Neuronal stem cell (in vitro differentiated cells): ENCODE data around the gene SELL.

Source experiments
- DNase-seq: peaks from one replicate; pipeline ENCODE4 v3.0.0-alpha.2; 2013; ENCODE audit warnings: low spot score
- H2AFZ ChIP-seq: one replicate; pipeline ENCODE4 v1.6.1; 2013; ENCODE audit warnings: mild to moderate bottlenecking, low read length, inconsistent platforms
- H2AK5ac ChIP-seq: 2 replicates; pipeline ENCODE4 v1.6.1; 2013; ENCODE audit warnings: low read depth, mild to moderate bottlenecking, inconsistent platforms, low read length, moderate library complexity, mixed read lengths
- H2BK120ac ChIP-seq: 2 replicates; pipeline ENCODE4 v1.6.1; 2013; ENCODE audit warnings: low read depth, mild to moderate bottlenecking, inconsistent platforms, low read length, moderate library complexity, mixed read lengths
- H2BK12ac ChIP-seq: one replicate; pipeline ENCODE4 v1.6.1; 2013; ENCODE audit warnings: low read length, inconsistent platforms
- H2BK15ac ChIP-seq: 2 replicates; pipeline ENCODE4 v1.6.1; 2013; ENCODE audit warnings: mild to moderate bottlenecking, low read length, inconsistent platforms, mixed read lengths
- H2BK5ac ChIP-seq: one replicate; pipeline ENCODE4 v1.6.1; 2013; ENCODE audit warnings: inconsistent platforms, mild to moderate bottlenecking, low read length, moderate library complexity
- H3K14ac ChIP-seq: one replicate; pipeline ENCODE4 v1.6.1; 2013; ENCODE audit warnings: low read length, inconsistent platforms
- H3K18ac ChIP-seq: 2 replicates; pipeline ENCODE4 v1.6.1; 2013; ENCODE audit warnings: low read length, inconsistent platforms
- H3K23ac ChIP-seq: 2 replicates; pipeline ENCODE4 v1.6.1; 2013; ENCODE audit warnings: low read depth, mild to moderate bottlenecking, mixed read lengths, low read length, inconsistent platforms; ENCODE audit not compliant: poor library complexity
- H3K27ac ChIP-seq: replicated peaks from 3 replicates; pipeline ENCODE4 v1.5.1; 2013; ENCODE audit warnings: low read length, inconsistent platforms
- H3K27me3 ChIP-seq, 3 experiments: 2 replicates each; pipeline ENCODE4 v1.6.1; 2013; ENCODE audit warnings: low read length in 3 of 3, mild to moderate bottlenecking in 2 of 3, inconsistent platforms in 1 of 3, low read depth in 1 of 3, mixed read lengths in 1 of 3, moderate library complexity in 1 of 3; ENCODE audit not compliant: control insufficient read depth in 3 of 3, insufficient read depth in 3 of 3
- H3K36me3 ChIP-seq, 2 donors: replicated peaks in 1 of 2; 2 replicates each; pipeline ENCODE4 v1.6.1; 2013; ENCODE audit warnings: low read length in 2 of 2; ENCODE audit not compliant: control insufficient read depth in 2 of 2, insufficient read depth in 2 of 2
- H3K4ac ChIP-seq: 2 replicates; pipeline ENCODE4 v1.6.1; 2013; ENCODE audit warnings: inconsistent platforms, mild to moderate bottlenecking, low read length, moderate library complexity
- H3K4me1 ChIP-seq, 2 donors: 1 replicate in 1 of 2; 2 replicates in 1 of 2; pipeline ENCODE4 v1.6.1; 2013; ENCODE audit warnings: low read length in 2 of 2, low read depth in 1 of 2; ENCODE audit not compliant: control insufficient read depth in 2 of 2, insufficient read depth in 1 of 2
- H3K4me2 ChIP-seq: one replicate; pipeline ENCODE4 v1.6.1; 2013; ENCODE audit warnings: mild to moderate bottlenecking, low read length, inconsistent platforms; ENCODE audit not compliant: insufficient read depth, poor library complexity, severe bottlenecking
- H3K4me3 ChIP-seq, 2 donors: 2 replicates each; pipeline ENCODE4 v1.5.1; 2013; ENCODE audit warnings: low read length in 2 of 2, mild to moderate bottlenecking in 2 of 2, inconsistent platforms in 1 of 2, moderate library complexity in 1 of 2
- H3K79me1 ChIP-seq: one replicate; pipeline ENCODE4 v1.6.1; 2013; ENCODE audit warnings: low read depth, mild to moderate bottlenecking, inconsistent platforms, low read length, moderate library complexity
- H3K9ac ChIP-seq: one replicate; pipeline ENCODE4 v1.6.1; 2013; ENCODE audit warnings: mild to moderate bottlenecking, low read depth, low read length, inconsistent platforms; ENCODE audit not compliant: poor library complexity
- H3K9me3 ChIP-seq, 2 donors: replicated peaks in 1 of 2; 2 replicates each; pipeline versions ENCODE3 to v1.6.1; 2013; ENCODE audit warnings: low read length in 2 of 2, mild to moderate bottlenecking in 2 of 2, inconsistent platforms in 1 of 2, low read depth in 1 of 2, mixed read lengths in 1 of 2, moderate library complexity in 1 of 2; ENCODE audit not compliant: control insufficient read depth in 2 of 2, insufficient read depth in 1 of 2
- H4K8ac ChIP-seq: one replicate; pipeline ENCODE4 v1.6.1; 2013; ENCODE audit warnings: low read depth, mild to moderate bottlenecking, inconsistent platforms, low read length, moderate library complexity
- H4K91ac ChIP-seq: one replicate; pipeline ENCODE4 v1.6.1; 2013; ENCODE audit warnings: low read length, low read depth, mild to moderate bottlenecking, inconsistent platforms; ENCODE audit not compliant: poor library complexity
- WGBS, 2 donors: extraction: QIAGEN DNeasy Blood & Tissue Kit; methylation state at CpG; one replicate each; pipeline ENCODE4 v1.1.7; 2013; ENCODE audit warnings: missing lambda C conversion rate in 2 of 2, mixed read lengths in 1 of 2; ENCODE audit not compliant: insufficient read length in 2 of 2, insufficient replicate concordance in 1 of 2; ENCODE audit errors: extremely low coverage in 2 of 2; 5-methylcytosine and 5-hydroxymethylcytosine counted together

Gene SELL

DNA sequence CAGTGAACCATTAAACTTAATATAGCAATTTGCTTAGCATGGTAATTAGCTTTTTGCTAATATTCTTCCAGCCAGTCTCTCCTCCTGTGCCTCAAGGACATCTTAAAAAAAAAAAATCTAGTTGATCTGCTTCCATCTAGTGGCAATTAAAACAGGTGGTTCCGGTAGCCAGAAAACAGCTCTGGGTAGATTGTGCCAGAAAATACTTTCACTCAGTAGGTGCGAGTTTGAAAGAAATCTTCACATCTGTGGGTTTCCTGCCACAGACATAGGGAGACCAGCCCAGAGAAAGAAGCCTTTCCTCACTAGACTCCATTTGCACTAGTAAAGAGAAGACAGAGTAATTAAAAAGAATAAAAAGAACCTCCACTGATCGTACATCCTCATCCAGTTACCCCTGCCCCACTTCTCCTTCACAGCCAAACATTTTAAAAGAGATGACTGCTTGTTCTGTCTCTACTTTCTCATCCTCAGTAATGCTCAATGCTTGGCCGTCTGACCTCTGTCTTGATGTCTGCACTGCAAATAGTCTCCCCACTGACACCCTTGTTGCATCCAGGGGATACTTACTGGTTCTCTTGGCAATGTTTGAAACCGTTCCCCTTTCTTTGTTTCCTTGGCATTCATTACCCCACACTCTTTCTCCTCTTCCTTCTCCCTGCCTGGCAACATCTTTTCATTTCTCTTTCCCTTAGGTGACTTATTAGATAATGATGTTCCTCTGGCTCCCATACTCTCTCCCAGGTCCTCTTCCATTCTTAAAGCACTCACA, 16.9 kb downstream of the SELL start:
- no peak overlapping the region for H3K14ac ChIP-seq
- no peaks in the 10 kb centered on the region for H3K79me1 ChIP-seq
- no peak overlapping the region for H4K91ac ChIP-seq
- H2BK120ac ChIP-seq, result no peak overlapping the region
- H2AK5ac ChIP-seq, result no peak overlapping the region
- no peak overlapping the region for H2BK12ac ChIP-seq
- no peak overlapping the region for H2BK15ac ChIP-seq
- WGBS, 2 donors, result no CpG with 5 or more reads among the region's 5 CpGs
- H3K4me3 ChIP-seq, result no peak overlapping the region
- no peak for DNase-seq
- H3K27ac ChIP-seq, result no peak overlapping the region
- H2AFZ ChIP-seq, result no peak overlapping the region
- no peaks in the 10 kb centered on the region for H3K9me3 ChIP-seq
- H3K9ac ChIP-seq, result no peak overlapping the region
- no peak overlapping the region for H2BK5ac ChIP-seq
- no peaks in the 10 kb centered on the region for H3K4me1 ChIP-seq
- H3K27me3 ChIP-seq, result no peaks in the 10 kb centered on the region
- H3K23ac ChIP-seq, result no peak overlapping the region
- H3K36me3 ChIP-seq, result no peaks in the 10 kb centered on the region
- no peak overlapping the region for H4K8ac ChIP-seq
- H3K4me2 ChIP-seq, result no peak overlapping the region
- H3K4ac ChIP-seq, result no peak overlapping the region
- no peak overlapping the region for H3K18ac ChIP-seq

- Histone ChIP-seq H2AFZ (no peak overlapping the region), H3K4ac (no peak overlapping the region), H4K8ac (no peak overlapping the region), H3K4me2 (no peak overlapping the region), H4K91ac (no peak overlapping the region), H3K9ac (no peak overlapping the region), H3K27ac (no peak overlapping the region), H3K79me1 (no peaks in the 10 kb centered on the region), H3K4me3 (no peak overlapping the region), H3K4me1 (no peaks in the 10 kb centered on the region), H2BK15ac (no peak overlapping the region), H2BK120ac (no peak overlapping the region), H3K18ac (no peak overlapping the region), H2BK5ac (no peak overlapping the region), H3K9me3 (no peaks in the 10 kb centered on the region), H2BK12ac (no peak overlapping the region), H3K27me3 (no peaks in the 10 kb centered on the region), H3K14ac (no peak overlapping the region), H2AK5ac (no peak overlapping the region), H3K36me3 (no peaks in the 10 kb centered on the region), H3K23ac (no peak overlapping the region)
- DNase-seq, result no peak
- no CpG with 5 or more reads among the region's 4 CpGs for WGBS, 2 donors
Measured at GRCh38 chr1:169692756-169693460, 18.5 kb downstream of the SELL start.

- no peak overlapping the region for H3K23ac ChIP-seq
- no peaks in the 10 kb centered on the region for H3K9me3 ChIP-seq
- H3K4me1 ChIP-seq, result no peaks in the 10 kb centered on the region
- H2BK120ac ChIP-seq, result no peak overlapping the region
- H2BK12ac ChIP-seq, result no peak overlapping the region
- no peak overlapping the region for H3K27ac ChIP-seq
- H3K4me3 ChIP-seq, result no peak overlapping the region
- no peak overlapping the region for H4K8ac ChIP-seq
- H2BK15ac ChIP-seq, result no peak overlapping the region
- no peak overlapping the region for H2AK5ac ChIP-seq
- no peaks in the 10 kb centered on the region for H3K36me3 ChIP-seq
- H3K27me3 ChIP-seq, result no peaks in the 10 kb centered on the region
- no peak overlapping the region for H3K18ac ChIP-seq
- H2AFZ ChIP-seq, result no peak overlapping the region
- no peak overlapping the region for H4K91ac ChIP-seq
- H3K9ac ChIP-seq, result no peak overlapping the region
- no peak overlapping the region for H3K14ac ChIP-seq
- no peak for DNase-seq
- no peak overlapping the region for H2BK5ac ChIP-seq
- H3K4me2 ChIP-seq, result no peak overlapping the region
- no peaks in the 10 kb centered on the region for H3K79me1 ChIP-seq
- H3K4ac ChIP-seq, result no peak overlapping the region
Measured at GRCh38 chr1:169690489-169690888, 20.9 kb downstream of the SELL start.

- H3K27ac ChIP-seq, result no peak overlapping the region
- H3K18ac ChIP-seq, result no peak overlapping the region
- H3K9ac ChIP-seq, result no peak overlapping the region
- H3K27me3 ChIP-seq, result no peaks in the 10 kb centered on the region
- DNase-seq, result no peak
- H3K79me1 ChIP-seq, result no peaks in the 10 kb centered on the region
- H2BK12ac ChIP-seq, result no peak overlapping the region
- no peak overlapping the region for H2AFZ ChIP-seq
- H2AK5ac ChIP-seq, result no peak overlapping the region
- H2BK120ac ChIP-seq, result no peak overlapping the region
- no peak overlapping the region for H2BK5ac ChIP-seq
- no peak overlapping the region for H4K91ac ChIP-seq
- no peak overlapping the region for H3K4me3 ChIP-seq
- H3K4ac ChIP-seq, result no peak overlapping the region
- H3K4me1 ChIP-seq, result no peaks in the 10 kb centered on the region
- H2BK15ac ChIP-seq, result no peak overlapping the region
- no peak overlapping the region for H3K4me2 ChIP-seq
- no peak overlapping the region for H3K14ac ChIP-seq
- H3K9me3 ChIP-seq, result no peaks in the 10 kb centered on the region
- H4K8ac ChIP-seq, result no peak overlapping the region
- WGBS, 2 donors, result no CpG with 5 or more reads among the region's 2 CpGs
- H3K36me3 ChIP-seq, result no peaks in the 10 kb centered on the region
- H3K23ac ChIP-seq, result no peak overlapping the region
Measured at GRCh38 chr1:169689395-169689794, 22.0 kb downstream of the SELL start.
